C4-2B (cell line): Measurements from ENCODE around the gene TREX2.

Experiments used
- ZFX ChIP-seq: fragments of 450-650 bp; IDR thresholded peaks from 2 replicates; pipeline ENCODE4 v1.6.1; 2017
- TF ChIP-seq, protein P1 (sequence below): fragments of 450-650 bp; conservative IDR thresholded peaks from 2 replicates; pipeline ENCODE4 v1.5.1; 2017; ENCODE audit warnings: mild to moderate bottlenecking

DNA sequence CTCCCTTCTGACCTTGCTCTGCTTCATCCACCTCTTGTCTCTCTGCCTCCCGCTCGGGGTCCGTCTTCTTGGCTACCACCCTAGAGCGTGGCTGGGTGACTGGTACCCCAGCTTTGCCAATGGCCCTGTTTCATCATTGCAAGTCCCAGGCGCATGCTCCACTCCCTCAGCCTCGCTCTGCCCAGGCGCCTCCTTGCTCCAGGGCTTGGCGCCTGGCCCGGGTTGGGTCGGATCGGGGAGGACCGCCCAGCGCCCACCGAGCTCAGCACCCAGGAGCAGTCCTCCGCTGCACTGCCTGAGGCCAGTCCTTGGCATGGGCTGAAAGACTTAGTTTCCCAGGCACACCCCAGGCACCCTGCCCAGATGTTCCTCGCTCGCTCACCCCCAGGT is 49.5 kb upstream of the TREX2 start:
- TF ChIP-seq, protein P1, sequence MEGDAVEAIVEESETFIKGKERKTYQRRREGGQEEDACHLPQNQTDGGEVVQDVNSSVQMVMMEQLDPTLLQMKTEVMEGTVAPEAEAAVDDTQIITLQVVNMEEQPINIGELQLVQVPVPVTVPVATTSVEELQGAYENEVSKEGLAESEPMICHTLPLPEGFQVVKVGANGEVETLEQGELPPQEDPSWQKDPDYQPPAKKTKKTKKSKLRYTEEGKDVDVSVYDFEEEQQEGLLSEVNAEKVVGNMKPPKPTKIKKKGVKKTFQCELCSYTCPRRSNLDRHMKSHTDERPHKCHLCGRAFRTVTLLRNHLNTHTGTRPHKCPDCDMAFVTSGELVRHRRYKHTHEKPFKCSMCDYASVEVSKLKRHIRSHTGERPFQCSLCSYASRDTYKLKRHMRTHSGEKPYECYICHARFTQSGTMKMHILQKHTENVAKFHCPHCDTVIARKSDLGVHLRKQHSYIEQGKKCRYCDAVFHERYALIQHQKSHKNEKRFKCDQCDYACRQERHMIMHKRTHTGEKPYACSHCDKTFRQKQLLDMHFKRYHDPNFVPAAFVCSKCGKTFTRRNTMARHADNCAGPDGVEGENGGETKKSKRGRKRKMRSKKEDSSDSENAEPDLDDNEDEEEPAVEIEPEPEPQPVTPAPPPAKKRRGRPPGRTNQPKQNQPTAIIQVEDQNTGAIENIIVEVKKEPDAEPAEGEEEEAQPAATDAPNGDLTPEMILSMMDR = no peak
- no peak for TF ChIP-seq ZFX
